ENCODE measurements around the gene OR8G5.

- no peak for TF ChIP-seq CTCF (IDR thresholded peaks at IDR 0.05)
- TF ChIP-seq FOXP1 (CRISPR knock-in tag; IDR thresholded peaks at IDR 0.05; ENCODE audit: borderline replicate concordance): no peak
- no peak for TF ChIP-seq IRF1 (CRISPR knock-in tag; IDR thresholded peaks at IDR 0.05)
- no peak for TF ChIP-seq SP1 (CRISPR knock-in tag; conservative IDR thresholded peaks at IDR 0.05)
- no peak for TF ChIP-seq ATF3 (CRISPR knock-in tag; conservative IDR thresholded peaks at IDR 0.05)
- no peak for TF ChIP-seq TEAD4 (CRISPR knock-in tag; IDR thresholded peaks at IDR 0.05)
- TF ChIP-seq ZNF232 (CRISPR knock-in tag; IDR thresholded peaks at IDR 0.05): no peak
- TF ChIP-seq ZNF416 (CRISPR knock-in tag; IDR thresholded peaks at IDR 0.05): no peak
- no peak for TF ChIP-seq E2F4 (CRISPR knock-in tag; IDR thresholded peaks at IDR 0.05; ENCODE audit: borderline replicate concordance, low read depth)
- TF ChIP-seq NR3C1 (CRISPR knock-in tag; conservative IDR thresholded peaks at IDR 0.05; ENCODE audit: low read depth): no peak
- no peak for TF ChIP-seq HMGA2 (CRISPR knock-in tag; IDR thresholded peaks at IDR 0.05)
Observed at GRCh38 chr11:124209824-124210357, 46.3 kb upstream of the OR8G5 start.

Measured in WTC11 (cell line).